H1 (cell line): Measurements from ENCODE around the gene KRABD2.

ENCODE experiments used
- CTCF ChIA-PET: fragments of 300-600 bp; sonication (Branson Sonifier 250); formaldehyde crosslinking; loops from one replicate; lab custom pipeline; 2021; ENCODE audit not compliant: partially characterized antibody; lab: Charles Lee
- POLR2A ChIA-PET: fragments of 300-600 bp; sonication (Branson Sonifier 250); formaldehyde crosslinking; loops from one replicate; lab custom pipeline; 2021; ENCODE audit warnings: inconsistent platforms; ENCODE audit not compliant: partially characterized antibody; lab: Charles Lee
- DNase-seq, 2 experiments: peaks; one replicate each; pipeline versions ENCODE4 v3.0.0 to v3.0.0-alpha.2; 2010 to 2022; ENCODE audit warnings: low spot score in 2 of 2, low read depth in 1 of 2, mixed read lengths in 1 of 2
- FAIRE-seq: peaks from 2 replicates; lab custom pipeline; 2011; peaks lifted over from hg19 to GRCh38; lab: Jason Lieb, UNC
- H2AFZ ChIP-seq: 2 replicates; pipeline ENCODE4 v1.8.1; 2012; ENCODE audit warnings: low read length, inconsistent platforms
- H2AK5ac ChIP-seq: 2 replicates; pipeline ENCODE4 v1.6.1; 2013; ENCODE audit warnings: low read depth, low read length
- H2BK120ac ChIP-seq: replicated peaks from 2 replicates; pipeline ENCODE3; 2013; ENCODE audit warnings: low read depth, low read length, inconsistent platforms
- H2BK12ac ChIP-seq: 2 replicates; pipeline ENCODE4 v1.6.1; 2013; ENCODE audit warnings: low read depth, low read length
- H2BK15ac ChIP-seq: 2 replicates; pipeline ENCODE4 v1.6.1; 2013; ENCODE audit warnings: low read length
- H2BK20ac ChIP-seq: 2 replicates; pipeline ENCODE4 v1.6.1; 2013; ENCODE audit warnings: low read length
- H2BK5ac ChIP-seq: 2 replicates; pipeline ENCODE4 v1.6.1; 2013; ENCODE audit warnings: low read depth, low read length
- H3K14ac ChIP-seq: 2 replicates; pipeline ENCODE4 v1.6.1; 2013; ENCODE audit warnings: inconsistent platforms; ENCODE audit not compliant: insufficient read length
- H3K18ac ChIP-seq: 2 replicates; pipeline ENCODE4 v1.6.1; 2013; ENCODE audit warnings: low read length; ENCODE audit errors: extremely low read depth
- H3K23ac ChIP-seq: 2 replicates; pipeline ENCODE4 v1.6.1; 2013; ENCODE audit warnings: inconsistent platforms; ENCODE audit not compliant: insufficient read length
- H3K23me2 ChIP-seq: 2 replicates; pipeline ENCODE4 v1.6.1; 2013; ENCODE audit warnings: low read depth, low read length
- H3K27ac ChIP-seq: 2 replicates; pipeline ENCODE4 v1.6.1; 2011; ENCODE audit warnings: low read depth, low read length, inconsistent platforms
- H3K27me3 ChIP-seq, 4 experiments: replicated peaks in 1 of 4; 1 replicate in 1 of 4; 2 replicates in 3 of 4; pipeline versions ENCODE4 v1.6.1 to v1.8.1; 2011 to 2013; ENCODE audit warnings: low read length in 3 of 4, mild to moderate bottlenecking in 3 of 4, inconsistent platforms in 2 of 4, mixed read lengths in 2 of 4, moderate library complexity in 1 of 4; ENCODE audit not compliant: control insufficient read depth in 3 of 4, insufficient read depth in 3 of 4; ENCODE audit errors: extremely low read depth in 1 of 4
- H3K36me3 ChIP-seq, 4 experiments: 2 replicates each; pipeline versions ENCODE4 v1.6.1 to v1.8.1; 2011 to 2013; ENCODE audit warnings: mild to moderate bottlenecking in 4 of 4, low read length in 3 of 4, moderate library complexity in 2 of 4, control low read depth in 1 of 4, inconsistent platforms in 1 of 4; ENCODE audit not compliant: insufficient read depth in 4 of 4, control insufficient read depth in 2 of 4
- H3K4ac ChIP-seq: replicated peaks from 2 replicates; pipeline ENCODE3; 2013; ENCODE audit warnings: low read length, low read depth, mixed read lengths, inconsistent platforms; ENCODE audit not compliant: insufficient read length
- H3K4me1 ChIP-seq, 4 experiments: replicated peaks in 1 of 4; 1 replicate in 1 of 4; 2 replicates in 3 of 4; pipeline versions ENCODE4 v1.6.1 to v1.8.1; 2011 to 2013; ENCODE audit warnings: low read length in 3 of 4, inconsistent platforms in 2 of 4, mixed read lengths in 1 of 4; ENCODE audit not compliant: insufficient read depth in 4 of 4, control insufficient read depth in 3 of 4
- H3K4me2 ChIP-seq, 2 experiments: 2 replicates each; pipeline versions ENCODE4 v1.6.1 to v1.8.1; 2011 to 2013; ENCODE audit warnings: low read depth in 2 of 2, low read length in 2 of 2, control low read depth in 1 of 2, inconsistent platforms in 1 of 2, mild to moderate bottlenecking in 1 of 2; ENCODE audit not compliant: insufficient read depth in 1 of 2
- H3K4me3 ChIP-seq, 4 experiments: fragments of 200-600, 300-600 bp in 1 of 4; sonication (generic), shearing (Covaris generic), sonication (Bioruptor Twin) in 1 of 4; 2 replicates each; pipeline versions ENCODE4 v1.5.1 to v1.8.1; 2011 to 2016; ENCODE audit warnings: low read length in 4 of 4, low read depth in 3 of 4, control low read depth in 2 of 4, inconsistent platforms in 2 of 4, mild to moderate bottlenecking in 2 of 4, mixed read lengths in 1 of 4, moderate library complexity in 1 of 4; ENCODE audit not compliant: insufficient read depth in 2 of 4; ENCODE audit errors: extremely low read depth in 1 of 4
- H3K56ac ChIP-seq: replicated peaks from 2 replicates; pipeline ENCODE3; 2013; ENCODE audit warnings: low read depth, mild to moderate bottlenecking, mixed read lengths, low read length, inconsistent platforms; ENCODE audit not compliant: insufficient read length
- H3K79me1 ChIP-seq: 2 replicates; pipeline ENCODE4 v1.6.1; 2013; ENCODE audit warnings: low read depth, low read length, control low read depth
- H3K79me2 ChIP-seq, 2 experiments: 2 replicates each; pipeline versions ENCODE4 v1.6.1 to v1.8.1; 2012 to 2013; ENCODE audit warnings: low read length in 2 of 2, mild to moderate bottlenecking in 2 of 2, inconsistent platforms in 1 of 2; ENCODE audit not compliant: insufficient read depth in 2 of 2, control insufficient read depth in 1 of 2
- H3K9ac ChIP-seq, 4 experiments: replicated peaks in 1 of 4; 1 replicate in 1 of 4; 2 replicates in 3 of 4; pipeline versions ENCODE4 v1.6.1 to v1.8.1; 2011 to 2013; ENCODE audit warnings: low read depth in 3 of 4, low read length in 3 of 4, control low read depth in 2 of 4, mild to moderate bottlenecking in 2 of 4, moderate library complexity in 2 of 4, inconsistent platforms in 1 of 4; ENCODE audit errors: extremely low read depth in 1 of 4
- H3K9me3 ChIP-seq, 2 experiments: 2 replicates each; pipeline versions ENCODE4 v1.6.1 to v1.8.1; 2012 to 2013; ENCODE audit warnings: mild to moderate bottlenecking in 2 of 2, moderate library complexity in 2 of 2, control low read depth in 1 of 2, inconsistent platforms in 1 of 2, low read depth in 1 of 2, low read length in 1 of 2, mixed read lengths in 1 of 2; ENCODE audit not compliant: insufficient read depth in 2 of 2
- H4K20me1 ChIP-seq, 2 experiments: replicated peaks in 1 of 2; 2 replicates each; pipeline versions ENCODE3 to v1.8.1; 2011 to 2013; ENCODE audit warnings: inconsistent platforms in 2 of 2, low read length in 2 of 2, mild to moderate bottlenecking in 1 of 2; ENCODE audit not compliant: insufficient read depth in 2 of 2, control insufficient read depth in 1 of 2
- H4K5ac ChIP-seq: 2 replicates; pipeline ENCODE4 v1.6.1; 2013; ENCODE audit warnings: low read length, low read depth, mixed read lengths, inconsistent platforms; ENCODE audit not compliant: insufficient read length
- H4K8ac ChIP-seq: 2 replicates; pipeline ENCODE4 v1.8.0; 2013; ENCODE audit warnings: mild to moderate bottlenecking, moderate library complexity, low read length, inconsistent platforms; ENCODE audit not compliant: insufficient read depth; ENCODE audit errors: extremely low read depth
- H4K91ac ChIP-seq: replicated peaks from 2 replicates; pipeline ENCODE3; 2013; ENCODE audit warnings: low read length, mixed read lengths, inconsistent platforms; ENCODE audit not compliant: insufficient read length
- ASH2L ChIP-seq: fragments of 200-600, 300-600 bp; sonication (generic); IDR thresholded peaks from one replicate; pipeline ENCODE4 v1.7.1; 2017; ENCODE audit warnings: low read length
- CBX8 ChIP-seq: fragments of 300-800, 300-1000 bp; sonication (generic); IDR thresholded peaks from 2 replicates; pipeline ENCODE4 v1.7.1; 2016; ENCODE audit warnings: low read depth, low read length, borderline replicate concordance
- CHD1 ChIP-seq: IDR thresholded peaks from 2 replicates; pipeline ENCODE4 v1.6.1; 2012; ENCODE audit warnings: low read depth, low read length, improper control_type of control experiment
- HDAC2 ChIP-seq, 2 experiments: fragments of 300-600 bp in 1 of 2; sonication (generic) in 1 of 2; IDR thresholded peaks; 2 replicates each; pipeline ENCODE4 v1.6.1; 2011 to 2012; ENCODE audit warnings: low read depth in 2 of 2, low read length in 2 of 2, mild to moderate bottlenecking in 2 of 2, moderate library complexity in 2 of 2, borderline replicate concordance in 1 of 2, inconsistent platforms in 1 of 2
- KDM4A ChIP-seq: IDR thresholded peaks from one replicate; pipeline ENCODE4 v1.7.1; 2012; ENCODE audit warnings: low read depth, mild to moderate bottlenecking, moderate library complexity, low read length, inconsistent platforms; ENCODE audit not compliant: severe bottlenecking
- PHF8 ChIP-seq: fragments of 200-600 bp; sonication (generic); conservative IDR thresholded peaks from 2 replicates; pipeline ENCODE4 v1.7.1; 2012; ENCODE audit warnings: low read depth, mild to moderate bottlenecking, inconsistent platforms, low read length, moderate library complexity
- RXRA ChIP-seq: IDR thresholded peaks from 2 replicates; pipeline ENCODE4 v1.6.1; 2011; ENCODE audit warnings: low read depth, mild to moderate bottlenecking, low read length, moderate library complexity; ENCODE audit not compliant: insufficient read depth
- TCF12 ChIP-seq: IDR thresholded peaks from 2 replicates; pipeline ENCODE4 v1.6.1; 2011; ENCODE audit warnings: low read depth, mild to moderate bottlenecking, low read length
- ZNF274 ChIP-seq: IDR thresholded peaks from 2 replicates; pipeline ENCODE4 v1.7.0; 2012; ENCODE audit warnings: low read length, borderline replicate concordance; ENCODE audit errors: extremely low read depth
- WGBS, 2 experiments: shearing (Covaris generic) in 1 of 2; methylation state at CpG; one replicate each; pipeline versions ENCODE4 v1.1.6 to v1.1.7; 2013 to 2015; ENCODE audit warnings: low lambda C conversion rate in 2 of 2, mixed read lengths in 2 of 2, inconsistent platforms in 1 of 2, low coverage in 1 of 2, missing lambda C conversion rate in 1 of 2; ENCODE audit not compliant: insufficient replicate concordance in 2 of 2, insufficient coverage in 1 of 2, insufficient read length in 1 of 2; ENCODE audit errors: extremely low coverage in 1 of 2, missing lambda C conversion rate in 1 of 2; 5-methylcytosine and 5-hydroxymethylcytosine counted together
- TF ChIP-seq, protein P1 (sequence below): IDR thresholded peaks from 2 replicates; pipeline ENCODE4 v1.6.1; 2011; ENCODE audit warnings: low read length, improper control_type of control experiment

Gene KRABD2

DNA sequence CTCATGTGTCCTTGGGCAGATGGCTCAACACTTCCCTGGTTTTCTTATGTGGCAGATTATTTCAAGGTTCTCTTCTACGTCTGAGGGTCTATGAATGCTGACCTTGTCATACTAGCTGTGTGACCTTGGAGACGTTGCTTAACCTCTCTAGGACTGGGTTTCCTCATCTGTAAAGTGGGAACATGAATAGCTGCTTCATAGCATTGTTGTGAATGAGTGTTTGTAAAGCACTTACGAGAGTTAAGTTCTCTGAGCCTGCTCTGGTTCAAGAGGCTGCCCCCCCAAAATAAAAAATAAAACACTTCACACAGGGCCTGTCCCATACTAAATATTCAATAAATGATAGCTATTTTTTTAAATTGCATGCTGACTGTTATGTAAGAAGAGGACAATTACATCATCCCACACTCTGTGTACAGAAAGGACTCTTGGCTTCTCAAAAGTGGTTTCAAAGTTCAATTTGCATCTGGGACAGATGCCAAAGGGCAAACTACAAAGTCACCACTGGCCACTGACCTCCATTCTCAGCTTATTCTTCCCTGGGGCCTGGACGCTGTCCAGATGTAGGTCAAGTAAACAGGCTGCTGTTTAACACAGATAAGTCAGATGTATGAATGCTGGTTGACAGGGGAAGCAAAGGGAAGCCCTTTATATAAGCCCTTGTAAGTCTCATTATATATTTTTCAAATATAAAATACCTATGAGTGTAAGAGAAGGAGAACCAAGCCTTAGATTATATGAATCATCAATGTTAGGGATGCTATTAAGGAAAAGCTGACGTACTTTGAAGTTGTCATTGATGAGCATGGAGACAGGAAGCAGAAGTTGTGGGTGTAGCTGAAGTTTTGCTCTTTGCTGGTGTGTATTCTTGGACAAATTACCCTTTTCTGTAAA, 43.8 kb upstream of the KRABD2 start:
- H3K9ac ChIP-seq: no peak overlapping the region
- H4K91ac ChIP-seq: no peak overlapping the region
- no peaks in the 10 kb centered on the region for H3K27me3 ChIP-seq
- no peak overlapping the region for H3K4ac ChIP-seq
- H3K79me1 ChIP-seq: no peaks in the 10 kb centered on the region
- H2AK5ac ChIP-seq: no peak overlapping the region
- H3K36me3 ChIP-seq: no peaks in the 10 kb centered on the region
- no peaks in the 10 kb centered on the region; the same call in 1 of the 2 replicates for H3K23me2 ChIP-seq
- H4K5ac ChIP-seq: no peak overlapping the region
- H3K4me1 ChIP-seq: no peaks in the 10 kb centered on the region
- whole genome bisulfite sequencing, 2 experiments: 85% methylated on average over 5 of the region's 5 CpGs; no CpG with 5 or more reads in 1 of the 2 experiments
- no peak overlapping the region for H3K23ac ChIP-seq
- H2BK120ac ChIP-seq: no peak overlapping the region
- H3K79me2 ChIP-seq: no peaks in the 10 kb centered on the region
- H2BK15ac ChIP-seq: no peak overlapping the region
- no peak overlapping the region for H2AFZ ChIP-seq
- H3K9me3 ChIP-seq: no peaks in the 10 kb centered on the region
- ChIA-PET CTCF (interaction anchor here (0.5 to 4.5 kb wide), 8 partner anchors 8 to 480 kb away, joined by 3 to 21 read pairs (median 4); no protein-coding TSS in a partner anchor), POLR2A (interaction anchor here (1.3 to 1.5 kb wide), 3 partner anchors 9 to 37 kb away, joined by 3 to 5 read pairs (median 3); no protein-coding TSS in a partner anchor)
- H3K4me2 ChIP-seq: no peak overlapping the region
- H2BK20ac ChIP-seq: no peak overlapping the region
- DNase-seq (no peak), FAIRE-seq (no peak)
- H3K56ac ChIP-seq: no peak overlapping the region
- H3K18ac ChIP-seq: no peak overlapping the region
- H4K8ac ChIP-seq: no peak overlapping the region
- H3K14ac ChIP-seq: no peak overlapping the region
- no peak overlapping the region for H2BK5ac ChIP-seq
- H3K27ac ChIP-seq: no peak overlapping the region
- H2BK12ac ChIP-seq: no peak overlapping the region
- no peak overlapping the region for H3K4me3 ChIP-seq
- H4K20me1 ChIP-seq: no peaks in the 10 kb centered on the region
- no peak for TF ChIP-seq ASH2L
- TF ChIP-seq PHF8: no peak
- TF ChIP-seq CBX8: no peak
- TF ChIP-seq HDAC2 (IDR thresholded peaks at IDR 0.05; ENCODE audit: borderline replicate concordance in 1 of 2, low read depth in 2 of 2, low read length in 2 of 2): no peak
- TF ChIP-seq RXRA: no peak
- TF ChIP-seq KDM4A: no peak
- TF ChIP-seq ZNF274: no peak
- TF ChIP-seq CHD1: no peak
- TF ChIP-seq, protein P1, sequence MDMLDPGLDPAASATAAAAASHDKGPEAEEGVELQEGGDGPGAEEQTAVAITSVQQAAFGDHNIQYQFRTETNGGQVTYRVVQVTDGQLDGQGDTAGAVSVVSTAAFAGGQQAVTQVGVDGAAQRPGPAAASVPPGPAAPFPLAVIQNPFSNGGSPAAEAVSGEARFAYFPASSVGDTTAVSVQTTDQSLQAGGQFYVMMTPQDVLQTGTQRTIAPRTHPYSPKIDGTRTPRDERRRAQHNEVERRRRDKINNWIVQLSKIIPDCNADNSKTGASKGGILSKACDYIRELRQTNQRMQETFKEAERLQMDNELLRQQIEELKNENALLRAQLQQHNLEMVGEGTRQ: no peak
- TF ChIP-seq TCF12: no peak
